ENCODE data around the gene MSANTD1. TPM values are rescaled to one million over a fixed set of nuclear protein-coding genes. Genes with fewer than 3 reads are reported as not detected.

Gene MSANTD1
- total and polyA plus RNA-seq, 8 donors, result 0.31 to 5.8 (median 2.6) TPM; not detected in 2

GRCh38 chr4:3250956-3251690 lies 2.2 kb downstream of the MSANTD1 start:
- DNase-seq, result peak in 1 of 2 donors; percentile 66
- intact Hi-C loops (cut with DNase I; ENCODE audit: low total_unique reads), result no loop called here
- Histone ChIP-seq H3K27me3 (no peaks in the 10 kb centered on the region), H3K27ac (peak overlapping the region in 1 of 5 donors; percentile 18), H3K4me3 (no peak overlapping the region), H3K9me3 (no peaks in the 10 kb centered on the region), H3K4me1 (peaks cover 0 to 15% (median 6%) of the 10 kb centered on the region in 4 donors), H3K36me3 (peaks cover 0 to 16% (median 11%) of the 10 kb centered on the region in 4 donors)
- WGBS, 5 donors, result 75 to 88% (median 78%) methylated on average over 13 to 19 of the region's 19 CpGs
- no peak for TF ChIP-seq CTCF (IDR thresholded peaks at IDR 0.05)
- no peak for TF ChIP-seq POLR2A (IDR thresholded peaks at IDR 0.05)
- TF ChIP-seq POLR2AphosphoS5 (IDR thresholded peaks at IDR 0.05), result no peak
- no peak for TF ChIP-seq EP300 (IDR thresholded peaks at IDR 0.05)

GRCh38 chr4:3251691-3252479 lies 2.9 kb downstream of the MSANTD1 start:
- peaks cover 0 to 23% (median 16%) of the 10 kb centered on the region in 4 donors for H3K36me3 ChIP-seq
- H3K9me3 ChIP-seq, result no peaks in the 10 kb centered on the region
- H3K4me1 ChIP-seq, result peaks cover 0 to 13% (median 5%) of the 10 kb centered on the region in 4 donors
- no peak for DNase-seq
- TF ChIP-seq CTCF (IDR thresholded peaks at IDR 0.05), result no peak
- no peak for TF ChIP-seq EP300 (IDR thresholded peaks at IDR 0.05)
- no peak for TF ChIP-seq POLR2A (IDR thresholded peaks at IDR 0.05)
- TF ChIP-seq POLR2AphosphoS5 (IDR thresholded peaks at IDR 0.05), result no peak
- no peak overlapping the region for H3K27ac ChIP-seq
- H3K4me3 ChIP-seq, result no peak overlapping the region
- intact Hi-C loops (cut with DNase I; ENCODE audit: low total_unique reads), result no loop called here
- H3K27me3 ChIP-seq, result no peaks in the 10 kb centered on the region
- 90 to 94% (median 92%) methylated on average over 9 to 11 of the region's 11 CpGs for WGBS, 5 donors

- H3K4me3 ChIP-seq, result no peak overlapping the region
- peaks cover 0 to 13% (median 5%) of the 10 kb centered on the region in 4 donors for H3K4me1 ChIP-seq
- WGBS, 5 donors, result 79 to 100% (median 90%) methylated on average over 3 of the region's 3 CpGs
- H3K27ac ChIP-seq, result no peak overlapping the region
- peaks cover 0 to 23% (median 16%) of the 10 kb centered on the region in 4 donors for H3K36me3 ChIP-seq
- DNase-seq, result no peak
- no peaks in the 10 kb centered on the region for H3K27me3 ChIP-seq
- no peaks in the 10 kb centered on the region for H3K9me3 ChIP-seq
- TF ChIP-seq CTCF (IDR thresholded peaks at IDR 0.05) (no peak), EP300 (IDR thresholded peaks at IDR 0.05) (no peak), POLR2AphosphoS5 (IDR thresholded peaks at IDR 0.05) (no peak), POLR2A (IDR thresholded peaks at IDR 0.05) (no peak)
- intact Hi-C loops (cut with DNase I; ENCODE audit: low total_unique reads), result no loop called here
Observed at GRCh38 chr4:3252480-3252828, 3.5 kb downstream of the MSANTD1 start.

GRCh38 chr4:3252831-3253641 lies 4.1 kb downstream of the MSANTD1 start:
- H3K27ac ChIP-seq, result no peak overlapping the region
- no peak for TF ChIP-seq POLR2AphosphoS5 (IDR thresholded peaks at IDR 0.05)
- TF ChIP-seq EP300 (IDR thresholded peaks at IDR 0.05), result no peak
- TF ChIP-seq POLR2A (IDR thresholded peaks at IDR 0.05), result no peak
- TF ChIP-seq CTCF (IDR thresholded peaks at IDR 0.05), result no peak
- H3K4me3 ChIP-seq, result no peak overlapping the region
- WGBS, 5 donors, result 60 to 82% (median 71%) methylated on average over 33 to 38 of the region's 38 CpGs
- no peak for DNase-seq
- H3K9me3 ChIP-seq, result no peaks in the 10 kb centered on the region
- peaks cover 0 to 13% (median 5%) of the 10 kb centered on the region in 4 donors for H3K4me1 ChIP-seq
- H3K27me3 ChIP-seq, result no peaks in the 10 kb centered on the region
- intact Hi-C loops (cut with DNase I; ENCODE audit: low total_unique reads), result no loop called here
- H3K36me3 ChIP-seq, result peaks cover 0 to 23% (median 16%) of the 10 kb centered on the region in 4 donors
